Measurements from ENCODE around the gene KCNN3. TPM values are rescaled to one million over a fixed set of nuclear protein-coding genes. Genes with fewer than 3 reads are reported as not detected.

KCNN3 gene
- total RNA-seq, 1 experiment from 2014 or later, result 0.36 TPM

DNA sequence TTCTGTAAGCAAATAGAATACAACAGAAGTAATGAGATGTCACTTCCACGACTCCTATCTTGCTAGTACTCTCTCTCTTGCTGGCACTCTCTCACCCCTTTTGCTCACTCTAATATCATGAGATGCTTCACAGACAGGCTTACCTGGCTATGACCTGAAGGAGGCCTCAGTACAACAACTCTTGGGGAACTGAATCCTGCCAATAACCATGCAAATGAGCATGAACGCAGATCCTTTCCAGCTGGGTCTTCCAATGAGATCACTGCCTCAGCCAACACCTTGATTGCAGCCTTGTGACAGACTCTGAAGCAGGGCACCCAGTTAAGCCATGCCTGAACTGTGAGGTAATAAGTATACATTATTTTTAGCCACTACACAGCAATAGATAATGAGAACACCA, 209.0 kb downstream of the KCNN3 start:
- DNase-seq (ENCODE audit: low spot score), result no peak

DNA sequence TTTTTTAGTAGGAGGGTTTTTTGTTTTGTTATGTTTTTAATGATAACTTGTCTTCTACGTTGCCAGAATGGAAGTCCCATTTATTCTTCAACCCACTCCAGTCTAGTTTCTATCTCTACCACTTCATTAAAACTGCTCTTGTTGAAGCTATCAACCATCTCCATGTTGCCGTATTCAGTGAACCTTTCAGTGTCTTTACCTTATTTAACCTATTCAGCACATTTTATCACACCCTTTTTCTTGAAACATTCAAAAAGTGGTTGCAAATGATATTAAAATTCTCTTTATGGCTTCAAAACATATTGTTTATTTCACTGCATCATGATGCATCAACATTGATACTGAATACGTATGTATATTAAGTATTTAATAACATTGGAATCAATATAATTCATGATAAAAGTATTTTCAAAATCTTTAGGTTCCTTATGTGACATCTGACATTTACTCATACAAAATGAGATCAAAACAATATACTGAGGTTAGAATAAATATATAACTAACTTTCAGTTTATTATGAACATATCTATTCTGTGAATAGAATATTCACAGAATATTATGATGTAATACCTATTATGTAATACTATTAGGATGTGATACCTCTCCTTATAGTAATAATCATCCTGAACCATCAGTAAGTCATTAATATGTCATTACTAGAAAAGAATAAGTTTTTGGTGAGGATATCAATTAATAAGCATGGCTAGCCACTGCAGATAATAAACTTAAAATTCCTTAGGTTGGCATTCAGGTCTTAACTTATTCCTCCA, 210.1 kb downstream of the KCNN3 start:
- no peak for DNase-seq (ENCODE audit: low spot score)

DNA sequence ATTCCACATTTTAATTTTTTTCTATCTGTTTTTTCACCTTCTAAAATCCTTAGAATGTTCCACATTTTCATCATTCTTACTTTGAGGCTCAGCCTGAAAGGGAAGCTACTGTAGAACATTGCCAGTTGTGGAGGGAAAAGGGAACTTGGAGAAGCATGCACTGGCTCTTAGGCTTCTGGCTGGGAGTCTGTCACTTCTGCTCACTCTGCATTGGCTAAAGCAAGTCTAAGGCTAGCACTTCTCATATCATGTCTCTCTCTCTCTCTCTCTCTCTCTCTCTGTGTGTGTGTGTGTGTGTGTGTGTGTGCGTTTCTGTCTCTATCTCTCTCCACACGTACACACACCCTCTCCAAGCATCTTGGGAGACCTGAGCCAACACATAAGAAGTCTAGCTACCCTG, 212.5 kb downstream of the KCNN3 start:
- no peak for DNase-seq (ENCODE audit: low spot score)

- no peak for DNase-seq (ENCODE audit: low spot score)
Measured at GRCh38 chr1:154652893-154653292, 217.2 kb downstream of the KCNN3 start.

Other genes starting within 250 kb of the KCNN3 start
- gene PMVK, start 66.4 kb upstream of the KCNN3 start, total RNA-seq (2014; rRNA removed; shearing (Covaris generic)), result 13.9 and 14.3 TPM in 2 replicates
- gene PBXIP1, start 85.8 kb upstream of the KCNN3 start, total RNA-seq (2014; rRNA removed; shearing (Covaris generic)), result 51.0 and 89.4 TPM in 2 replicates
- gene PYGO2, start 91.5 kb upstream of the KCNN3 start, total RNA-seq (2014; rRNA removed; shearing (Covaris generic)), result 27.1 and 27.5 TPM in 2 replicates
- 292 and 357 TPM in 2 replicates for gene SHC1, start 100.5 kb upstream of the KCNN3 start, total RNA-seq (2014; rRNA removed; shearing (Covaris generic))
- gene CKS1B, start 104.4 kb upstream of the KCNN3 start, total RNA-seq (2014; rRNA removed; shearing (Covaris generic)), result 312 and 369 TPM in 2 replicates
- gene FLAD1, start 113.1 kb upstream of the KCNN3 start, total RNA-seq (2014; rRNA removed; shearing (Covaris generic)), result 63.5 and 65.9 TPM in 2 replicates
- not detected in 2 replicates for gene LENEP, start 123.3 kb upstream of the KCNN3 start, total RNA-seq (2014; rRNA removed; shearing (Covaris generic))
- gene ZBTB7B, start 132.5 kb upstream of the KCNN3 start, total RNA-seq (2014; rRNA removed; shearing (Covaris generic)), result 27.3 and 29.5 TPM in 2 replicates
- 0.90 TPM in 1 of 2 replicates, not detected in the other for gene DCST2, start 163.5 kb upstream of the KCNN3 start, total RNA-seq (2014; rRNA removed; shearing (Covaris generic))
- gene DCST1, start 163.5 kb upstream of the KCNN3 start, total RNA-seq (2014; rRNA removed; shearing (Covaris generic)), result not detected in 2 replicates
- gene ADAM15, start 181.0 kb upstream of the KCNN3 start, total RNA-seq (2014; rRNA removed; shearing (Covaris generic)), result 144 and 154 TPM in 2 replicates
- gene EFNA4, start 193.5 kb upstream of the KCNN3 start, total RNA-seq (2014; rRNA removed; shearing (Covaris generic)), result 20.3 and 21.7 TPM in 2 replicates
- 1.5 and 2.5 TPM in 2 replicates for gene EFNA3, start 208.6 kb upstream of the KCNN3 start, total RNA-seq (2014; rRNA removed; shearing (Covaris generic))

Data from A172 (cell line).